K562 (cell line): ENCODE measurements around the gene VWA7. TPM values are rescaled to one million over a fixed set of nuclear protein-coding genes. Genes with fewer than 3 reads are reported as not detected.
A peak's percentile ranks its signal among the peaks of the same experiment; 100 is the strongest.

Experiments
- CHD4 ChIP-seq: fragments of 200-600 bp; sonication (generic); IDR thresholded peaks from 3 replicates; pipeline ENCODE4 v1.6.1; 2012; ENCODE audit warnings: low read depth, mild to moderate bottlenecking, mixed read lengths, low read length, inconsistent platforms; ENCODE audit not compliant: insufficient read depth, insufficient replicate concordance, poor library complexity, severe bottlenecking
- HDAC8 ChIP-seq: fragments of 450-650 bp; IDR thresholded peaks from 2 replicates; pipeline ENCODE4 v1.6.1; 2016; ENCODE audit warnings: mild to moderate bottlenecking, missing genetic modification characterization, moderate library complexity, missing compliant biosample characterization
- IFI16 ChIP-seq: fragments of 250-450 bp; sonication (Bioruptor Pico); IDR thresholded peaks from 2 replicates; pipeline ENCODE4 v2.1.2; 2022; ENCODE audit warnings: mild to moderate bottlenecking, inconsistent platforms
- JUND ChIP-seq, 2 experiments: IDR thresholded peaks; 2 replicates in 1 of 2; 3 replicates in 1 of 2; pipeline ENCODE4 v1.6.1; 2011; ENCODE audit warnings: borderline replicate concordance in 2 of 2, low read depth in 2 of 2, low read length in 2 of 2, improper control_type of control experiment in 1 of 2, missing biosample characterization in 1 of 2, missing genetic modification characterization in 1 of 2, missing genetic modification reagents in 1 of 2
- KLF16 ChIP-seq: IDR thresholded peaks from 2 replicates; pipeline ENCODE4 v1.6.1; 2016; ENCODE audit warnings: antibody characterized with exemption
- L3MBTL2 ChIP-seq: fragments of 450-650 bp; IDR thresholded peaks from 2 replicates; pipeline ENCODE4 v1.6.1; 2016; ENCODE audit warnings: mild to moderate bottlenecking, moderate library complexity
- MCM3 ChIP-seq: fragments of 450-650 bp; IDR thresholded peaks from 2 replicates; pipeline ENCODE4 v1.6.1; 2016
- MYNN ChIP-seq, 2 experiments: sonication (generic); formaldehyde crosslinking in 1 of 2; IDR thresholded peaks; 2 replicates each; pipeline versions ENCODE4 v1.5.0 to v1.6.1; 2016 to 2020; ENCODE audit warnings: antibody characterized with exemption in 1 of 2, missing genetic modification reagents in 1 of 2
- OTX1 ChIP-seq: fragments of 450-650 bp; formaldehyde crosslinking; IDR thresholded peaks from 2 replicates; pipeline ENCODE4 v1.4.0; 2022; ENCODE audit warnings: mild to moderate bottlenecking
- PTBP1 ChIP-seq: fragments of 200-400 bp; formaldehyde crosslinking; IDR thresholded peaks from 2 replicates; pipeline ENCODE4 v1.6.1; 2017; ENCODE audit warnings: low read depth, low read length
- ZNF311 ChIP-seq: fragments of 250-450 bp; sonication (Bioruptor Pico); IDR thresholded peaks from 2 replicates; pipeline ENCODE4 v1.4.0; 2020; ENCODE audit warnings: mild to moderate bottlenecking, moderate library complexity
- ZNF57 ChIP-seq: fragments of 450-650 bp; formaldehyde crosslinking; IDR thresholded peaks from 2 replicates; pipeline ENCODE4 v1.4.0; 2020; ENCODE audit warnings: mild to moderate bottlenecking, moderate library complexity
- ZNF696 ChIP-seq: fragments of 250-450 bp; sonication (Bioruptor Pico); conservative IDR thresholded peaks from 2 replicates; pipeline ENCODE4 v1.4.0; 2020; ENCODE audit warnings: mild to moderate bottlenecking, moderate library complexity
- ZNF766 ChIP-seq: fragments of 200-800 bp; sonication (Bioruptor generic); conservative IDR thresholded peaks from 2 replicates; pipeline ENCODE4 v1.6.1; 2016; ENCODE audit warnings: missing genetic modification characterization, missing compliant biosample characterization
- polyA plus RNA-seq, 8 experiments: library from polyadenylated mRNA; depleted of rRNA in 4 of 8; stranded (reverse) in 5 of 8; unstranded in 3 of 8; fragments of >200 nt; fragmentation: Nextera tagmentation in 2 of 8; fragmentation: Illumina TruSeq in 1 of 8; extraction: Ambion mirVana in 2 of 8; extraction: Trizol in 1 of 8; gene quantifications; 2 replicates each; pipeline versions ENCODE4 v1.2.1 to v1.2.3, GENCODE V29; 2011 to 2014; ENCODE audit warnings: inconsistent platforms in 1 of 8, missing spikeins in 1 of 8
- total RNA-seq, 7 experiments: library from RNA; depleted of rRNA in 6 of 7; stranded (reverse); fragments of >200 nt in 6 of 7; fragmentation: Illumina TruSeq in 2 of 7; extraction: Trizol in 2 of 7; gene quantifications; 2 replicates each; pipeline versions ENCODE4 v1.2.1 to v1.2.3, GENCODE V29; 2011 to 2021; ENCODE audit warnings: low replicate concordance in 1 of 7
- TF ChIP-seq, protein P1 (sequence below): sonication (generic); formaldehyde crosslinking; IDR thresholded peaks from 2 replicates; pipeline ENCODE4 v1.8.1; 2023; ENCODE audit warnings: mild to moderate bottlenecking, missing genetic modification reagents
- TF ChIP-seq, protein P2 (sequence below): fragments of 450-650 bp; IDR thresholded peaks from 2 replicates; pipeline ENCODE4 v1.6.1; 2017; ENCODE audit warnings: antibody characterized with exemption
- TF ChIP-seq, protein P3 (sequence below): fragments of 450-650 bp; IDR thresholded peaks from 2 replicates; pipeline ENCODE4 v1.6.1; 2016; ENCODE audit warnings: low read depth, mild to moderate bottlenecking, moderate library complexity
- TF ChIP-seq, protein P4 (sequence below): fragments of 250-450 bp; sonication (Bioruptor Pico); IDR thresholded peaks from 2 replicates; pipeline ENCODE4 v1.8.0; 2021; ENCODE audit warnings: moderate library complexity, mild to moderate bottlenecking, inconsistent platforms
- TF ChIP-seq, protein P5 (sequence below): fragments of 250-450 bp; sonication (Bioruptor Pico); IDR thresholded peaks from 2 replicates; pipeline ENCODE4 v1.5.0; 2020; ENCODE audit warnings: mild to moderate bottlenecking

Gene VWA7
- total and polyA plus RNA-seq, 9 of the 15 experiments (the other 6 are each of a cell fraction or from before 2014, with no cell fraction given): 0.18 to 2.9 (median 0.95) TPM

DNA sequence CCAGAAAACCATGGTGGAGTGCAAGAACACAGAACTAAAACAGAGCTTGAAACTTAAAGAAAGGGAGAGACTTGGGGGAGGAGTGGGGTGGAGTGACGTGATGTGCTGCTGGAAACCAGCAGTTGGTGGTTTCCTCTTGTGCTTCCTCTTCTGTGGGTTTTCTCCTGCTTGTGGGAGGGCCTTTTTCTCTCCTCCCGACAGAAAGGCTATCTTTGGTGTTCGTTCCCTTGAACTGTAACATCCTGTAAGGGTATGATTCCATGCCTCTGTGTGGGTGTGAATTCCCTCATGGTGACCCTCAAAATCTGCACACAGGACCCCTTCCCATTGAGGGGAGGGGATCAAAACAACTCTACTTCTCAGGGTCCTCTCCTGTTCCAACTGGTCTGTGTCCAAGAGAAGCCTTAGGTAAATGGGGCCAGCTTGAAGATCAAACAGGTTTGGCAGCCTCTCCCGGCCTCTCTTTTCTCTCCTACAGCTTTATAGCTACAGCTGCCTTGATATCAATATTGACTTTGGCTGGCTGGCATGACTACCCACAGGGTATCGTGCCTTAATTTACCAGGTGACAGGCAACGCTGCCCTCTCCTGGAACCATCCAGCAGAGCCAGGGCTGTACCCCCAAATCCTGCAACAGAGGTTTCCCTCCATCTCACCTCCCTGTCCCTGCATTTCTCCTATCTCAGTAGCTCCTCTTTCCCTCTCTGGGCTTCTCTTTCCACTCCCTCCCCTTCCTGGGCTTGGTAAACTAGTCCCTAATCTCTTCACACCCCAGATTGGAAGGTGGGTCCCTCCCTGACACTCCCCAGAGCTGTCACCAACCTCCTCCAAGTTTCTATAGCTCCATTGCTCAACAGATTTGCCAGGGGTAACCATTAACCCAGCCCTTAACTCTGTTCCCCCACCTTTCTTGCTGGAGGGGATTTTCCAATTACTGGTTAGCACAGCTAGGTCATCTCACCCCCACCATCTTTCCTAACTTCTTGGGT is 38.8 kb downstream of the VWA7 start (continued):
- TF ChIP-seq, protein P1, sequence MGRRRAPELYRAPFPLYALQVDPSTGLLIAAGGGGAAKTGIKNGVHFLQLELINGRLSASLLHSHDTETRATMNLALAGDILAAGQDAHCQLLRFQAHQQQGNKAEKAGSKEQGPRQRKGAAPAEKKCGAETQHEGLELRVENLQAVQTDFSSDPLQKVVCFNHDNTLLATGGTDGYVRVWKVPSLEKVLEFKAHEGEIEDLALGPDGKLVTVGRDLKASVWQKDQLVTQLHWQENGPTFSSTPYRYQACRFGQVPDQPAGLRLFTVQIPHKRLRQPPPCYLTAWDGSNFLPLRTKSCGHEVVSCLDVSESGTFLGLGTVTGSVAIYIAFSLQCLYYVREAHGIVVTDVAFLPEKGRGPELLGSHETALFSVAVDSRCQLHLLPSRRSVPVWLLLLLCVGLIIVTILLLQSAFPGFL (CRISPR knock-in tag): no peak
- TF ChIP-seq, protein P2, sequence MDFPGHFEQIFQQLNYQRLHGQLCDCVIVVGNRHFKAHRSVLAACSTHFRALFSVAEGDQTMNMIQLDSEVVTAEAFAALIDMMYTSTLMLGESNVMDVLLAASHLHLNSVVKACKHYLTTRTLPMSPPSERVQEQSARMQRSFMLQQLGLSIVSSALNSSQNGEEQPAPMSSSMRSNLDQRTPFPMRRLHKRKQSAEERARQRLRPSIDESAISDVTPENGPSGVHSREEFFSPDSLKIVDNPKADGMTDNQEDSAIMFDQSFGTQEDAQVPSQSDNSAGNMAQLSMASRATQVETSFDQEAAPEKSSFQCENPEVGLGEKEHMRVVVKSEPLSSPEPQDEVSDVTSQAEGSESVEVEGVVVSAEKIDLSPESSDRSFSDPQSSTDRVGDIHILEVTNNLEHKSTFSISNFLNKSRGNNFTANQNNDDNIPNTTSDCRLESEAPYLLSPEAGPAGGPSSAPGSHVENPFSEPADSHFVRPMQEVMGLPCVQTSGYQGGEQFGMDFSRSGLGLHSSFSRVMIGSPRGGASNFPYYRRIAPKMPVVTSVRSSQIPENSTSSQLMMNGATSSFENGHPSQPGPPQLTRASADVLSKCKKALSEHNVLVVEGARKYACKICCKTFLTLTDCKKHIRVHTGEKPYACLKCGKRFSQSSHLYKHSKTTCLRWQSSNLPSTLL: no peak; the same call in 1 of the 2 replicates
- TF ChIP-seq OTX1 (CRISPR knock-in tag): peak; percentile 88
- 0 out of 2 replicates have a peak, but pooled peaks have one; percentile 43 for TF ChIP-seq IFI16 (CRISPR knock-in tag)
- TF ChIP-seq CHD4: no peak
- TF ChIP-seq ZNF311 (CRISPR knock-in tag): peak; percentile 70; the same call in 1 of the 2 replicates
- TF ChIP-seq ZNF766 (CRISPR knock-in tag): no peak
- TF ChIP-seq KLF16: no peak
- TF ChIP-seq, protein P3, sequence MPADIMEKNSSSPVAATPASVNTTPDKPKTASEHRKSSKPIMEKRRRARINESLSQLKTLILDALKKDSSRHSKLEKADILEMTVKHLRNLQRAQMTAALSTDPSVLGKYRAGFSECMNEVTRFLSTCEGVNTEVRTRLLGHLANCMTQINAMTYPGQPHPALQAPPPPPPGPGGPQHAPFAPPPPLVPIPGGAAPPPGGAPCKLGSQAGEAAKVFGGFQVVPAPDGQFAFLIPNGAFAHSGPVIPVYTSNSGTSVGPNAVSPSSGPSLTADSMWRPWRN: no peak
- peak; percentile 63 for TF ChIP-seq ZNF57 (CRISPR knock-in tag)
- TF ChIP-seq MCM3: no peak
- peak; percentile 96 for TF ChIP-seq JUND (IDR thresholded peaks at IDR 0.05; ENCODE audit: borderline replicate concordance, low read depth, low read length)
- peak; percentile 91; the same call in 2 of the 3 replicates for TF ChIP-seq JUND (tag; IDR thresholded peaks at IDR 0.05; ENCODE audit: borderline replicate concordance, low read depth, low read length)
- 0 out of 2 replicates have a peak, but pooled peaks have one; percentile 58 for TF ChIP-seq PTBP1
- TF ChIP-seq, protein P4, sequence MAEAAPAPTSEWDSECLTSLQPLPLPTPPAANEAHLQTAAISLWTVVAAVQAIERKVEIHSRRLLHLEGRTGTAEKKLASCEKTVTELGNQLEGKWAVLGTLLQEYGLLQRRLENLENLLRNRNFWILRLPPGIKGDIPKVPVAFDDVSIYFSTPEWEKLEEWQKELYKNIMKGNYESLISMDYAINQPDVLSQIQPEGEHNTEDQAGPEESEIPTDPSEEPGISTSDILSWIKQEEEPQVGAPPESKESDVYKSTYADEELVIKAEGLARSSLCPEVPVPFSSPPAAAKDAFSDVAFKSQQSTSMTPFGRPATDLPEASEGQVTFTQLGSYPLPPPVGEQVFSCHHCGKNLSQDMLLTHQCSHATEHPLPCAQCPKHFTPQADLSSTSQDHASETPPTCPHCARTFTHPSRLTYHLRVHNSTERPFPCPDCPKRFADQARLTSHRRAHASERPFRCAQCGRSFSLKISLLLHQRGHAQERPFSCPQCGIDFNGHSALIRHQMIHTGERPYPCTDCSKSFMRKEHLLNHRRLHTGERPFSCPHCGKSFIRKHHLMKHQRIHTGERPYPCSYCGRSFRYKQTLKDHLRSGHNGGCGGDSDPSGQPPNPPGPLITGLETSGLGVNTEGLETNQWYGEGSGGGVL: no peak
- no peak for TF ChIP-seq L3MBTL2
- 0 out of 2 replicates have a peak, but pooled peaks have one; percentile 47 for TF ChIP-seq HDAC8
- no peak for TF ChIP-seq ZNF696 (CRISPR knock-in tag)
- TF ChIP-seq, protein P5, sequence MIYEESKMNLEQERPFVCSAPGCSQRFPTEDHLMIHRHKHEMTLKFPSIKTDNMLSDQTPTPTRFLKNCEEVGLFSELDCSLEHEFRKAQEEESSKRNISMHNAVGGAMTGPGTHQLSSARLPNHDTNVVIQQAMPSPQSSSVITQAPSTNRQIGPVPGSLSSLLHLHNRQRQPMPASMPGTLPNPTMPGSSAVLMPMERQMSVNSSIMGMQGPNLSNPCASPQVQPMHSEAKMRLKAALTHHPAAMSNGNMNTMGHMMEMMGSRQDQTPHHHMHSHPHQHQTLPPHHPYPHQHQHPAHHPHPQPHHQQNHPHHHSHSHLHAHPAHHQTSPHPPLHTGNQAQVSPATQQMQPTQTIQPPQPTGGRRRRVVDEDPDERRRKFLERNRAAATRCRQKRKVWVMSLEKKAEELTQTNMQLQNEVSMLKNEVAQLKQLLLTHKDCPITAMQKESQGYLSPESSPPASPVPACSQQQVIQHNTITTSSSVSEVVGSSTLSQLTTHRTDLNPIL: peak; percentile 84
- no peak for TF ChIP-seq MYNN (IDR thresholded peaks at IDR 0.05)
- TF ChIP-seq MYNN (CRISPR knock-in tag; IDR thresholded peaks at IDR 0.05): no peak
